CD4-positive, alpha-beta T cell treated with Interleukin-2 at 100 ng/mL for 4 hours (primary cell): Measurements from ENCODE around the gene CABP1.
"Not testable (repeated sequence)": the region's sequence is repeated elsewhere in the genome, so short reads cannot be mapped to it uniquely, and the experiment has no call there.

Experiments
- DNase-seq: peaks from one replicate; pipeline ENCODE4 v3.0.0-alpha.2; 2020; ENCODE audit warnings: low spot score

Gene CABP1

GRCh38 chr12:120668091-120668867 is 27.9 kb downstream of the CABP1 start:
- no peak for DNase-seq

- no peak for DNase-seq
These were observed 28.7 kb downstream of the CABP1 start for GRCh38 chr12:120668868-120669840.

- DNase-seq = not testable (repeated sequence)
These were observed 29.8 kb downstream of the CABP1 start for GRCh38 chr12:120670237-120670636.

GRCh38 chr12:120670667-120671066 is 30.2 kb downstream of the CABP1 start:
- DNase-seq = no peak

- DNase-seq = no peak
These were observed 33.7 kb downstream of the CABP1 start for GRCh38 chr12:120674097-120674636.

- DNase-seq = peak; percentile 14
These were observed 37.5 kb downstream of the CABP1 start for GRCh38 chr12:120677765-120678473.

- DNase-seq = no peak
These were observed 38.1 kb downstream of the CABP1 start for GRCh38 chr12:120678572-120678971.

- DNase-seq = no peak
These were observed 39.8 kb downstream of the CABP1 start for GRCh38 chr12:120680165-120680738.

- no peak for DNase-seq
These were observed 44.1 kb downstream of the CABP1 start for GRCh38 chr12:120684523-120684932.

- no peak for DNase-seq
These were observed 45.1 kb downstream of the CABP1 start for GRCh38 chr12:120685522-120685921.

- peak; percentile 97 for DNase-seq
These were observed 45.8 kb downstream of the CABP1 start for GRCh38 chr12:120686151-120686689.

- DNase-seq = peak; percentile 99
These were observed 46.5 kb downstream of the CABP1 start, which contains the start of gene MLEC for GRCh38 chr12:120686690-120687577. TSS of gene MLEC (plus strand) at chr12:120687149. CDS start at chr12:120687297, 148 bp downstream.

- DNase-seq = peak; percentile 17
These were observed 47.3 kb downstream of the CABP1 start for GRCh38 chr12:120687578-120688289.

- no peak for DNase-seq
These were observed 48.2 kb downstream of the CABP1 start for GRCh38 chr12:120688527-120689071.

- DNase-seq = no peak
These were observed 49.1 kb downstream of the CABP1 start for GRCh38 chr12:120689397-120690082.

GRCh38 chr12:120690083-120690450 is 49.6 kb downstream of the CABP1 start:
- no peak for DNase-seq

- DNase-seq = no peak
These were observed 50.6 kb downstream of the CABP1 start for GRCh38 chr12:120690978-120691377.

GRCh38 chr12:120692524-120693033 is 52.2 kb downstream of the CABP1 start:
- DNase-seq = no peak
